Stomach (tissue), 4 donors: ENCODE measurements around the gene AGA.

Experiments
- CTCF ChIP-seq, 7 experiments: fragments of 450-650 bp in 4 of 7; fragments of 200-600 bp in 3 of 7; sonication (generic) in 3 of 7; IDR thresholded peaks; one replicate each; pipeline ENCODE4 v1.5.1; 2016 to 2019; ENCODE audit warnings: antibody characterized with exemption in 7 of 7, control low read depth in 2 of 7, mild to moderate bottlenecking in 1 of 7
- EP300 ChIP-seq: sonication (generic); formaldehyde crosslinking; IDR thresholded peaks from one replicate; pipeline ENCODE4 v1.6.1; 2017; ENCODE audit warnings: antibody characterized with exemption

- TF ChIP-seq CTCF (IDR thresholded peaks at IDR 0.05) (no peak), EP300 (no peak)
Measured at GRCh38 chr4:177446586-177446985, 4.3 kb upstream of the AGA start.
